Liver (tissue), 2 donors: Measurements from ENCODE around the gene RYR1.
"Not testable (repeated sequence)": the region's sequence is repeated elsewhere in the genome, so short reads cannot be mapped to it uniquely, and the experiment has no call there.

Source experiments
- FOXA1 ChIP-seq: IDR thresholded peaks from 2 replicates; pipeline ENCODE4 v1.6.1; 2016; ENCODE audit warnings: antibody characterized with exemption
- FOXA2 ChIP-seq: IDR thresholded peaks from 2 replicates; pipeline ENCODE4 v1.6.1; 2016; ENCODE audit warnings: antibody characterized with exemption
- YY1 ChIP-seq: IDR thresholded peaks from 2 replicates; pipeline ENCODE4 v1.6.1; 2016; ENCODE audit warnings: antibody characterized with exemption, mild to moderate bottlenecking
- TF ChIP-seq, protein P1 (sequence below): fragments of 150-350 bp; IDR thresholded peaks from 2 replicates; pipeline ENCODE4 v1.5.1; 2017; ENCODE audit warnings: improper control_type of control experiment, low read depth, low read length; ENCODE audit not compliant: missing input control
- donor health status: healthy.

- TF ChIP-seq, protein P1, sequence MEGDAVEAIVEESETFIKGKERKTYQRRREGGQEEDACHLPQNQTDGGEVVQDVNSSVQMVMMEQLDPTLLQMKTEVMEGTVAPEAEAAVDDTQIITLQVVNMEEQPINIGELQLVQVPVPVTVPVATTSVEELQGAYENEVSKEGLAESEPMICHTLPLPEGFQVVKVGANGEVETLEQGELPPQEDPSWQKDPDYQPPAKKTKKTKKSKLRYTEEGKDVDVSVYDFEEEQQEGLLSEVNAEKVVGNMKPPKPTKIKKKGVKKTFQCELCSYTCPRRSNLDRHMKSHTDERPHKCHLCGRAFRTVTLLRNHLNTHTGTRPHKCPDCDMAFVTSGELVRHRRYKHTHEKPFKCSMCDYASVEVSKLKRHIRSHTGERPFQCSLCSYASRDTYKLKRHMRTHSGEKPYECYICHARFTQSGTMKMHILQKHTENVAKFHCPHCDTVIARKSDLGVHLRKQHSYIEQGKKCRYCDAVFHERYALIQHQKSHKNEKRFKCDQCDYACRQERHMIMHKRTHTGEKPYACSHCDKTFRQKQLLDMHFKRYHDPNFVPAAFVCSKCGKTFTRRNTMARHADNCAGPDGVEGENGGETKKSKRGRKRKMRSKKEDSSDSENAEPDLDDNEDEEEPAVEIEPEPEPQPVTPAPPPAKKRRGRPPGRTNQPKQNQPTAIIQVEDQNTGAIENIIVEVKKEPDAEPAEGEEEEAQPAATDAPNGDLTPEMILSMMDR = not testable (repeated sequence)
- not testable (repeated sequence) for TF ChIP-seq FOXA1, FOXA2, YY1
These were observed 198.5 kb downstream of the RYR1 start for GRCh38 chr19:38631811-38632475.
